Activated CD4-positive, alpha-beta T cell treated with anti-CD3 and anti-CD28 coated beads, Interleukin-2, amount 50 U/mL, for 1 hour (primary cell): ENCODE results near the gene CAPN9.
A peak's percentile ranks its signal among the peaks of the same experiment; 100 is the strongest.

Experiments
- DNase-seq: peaks from one replicate; pipeline ENCODE4 v3.0.0-alpha.2; 2020

CAPN9 gene

DNA sequence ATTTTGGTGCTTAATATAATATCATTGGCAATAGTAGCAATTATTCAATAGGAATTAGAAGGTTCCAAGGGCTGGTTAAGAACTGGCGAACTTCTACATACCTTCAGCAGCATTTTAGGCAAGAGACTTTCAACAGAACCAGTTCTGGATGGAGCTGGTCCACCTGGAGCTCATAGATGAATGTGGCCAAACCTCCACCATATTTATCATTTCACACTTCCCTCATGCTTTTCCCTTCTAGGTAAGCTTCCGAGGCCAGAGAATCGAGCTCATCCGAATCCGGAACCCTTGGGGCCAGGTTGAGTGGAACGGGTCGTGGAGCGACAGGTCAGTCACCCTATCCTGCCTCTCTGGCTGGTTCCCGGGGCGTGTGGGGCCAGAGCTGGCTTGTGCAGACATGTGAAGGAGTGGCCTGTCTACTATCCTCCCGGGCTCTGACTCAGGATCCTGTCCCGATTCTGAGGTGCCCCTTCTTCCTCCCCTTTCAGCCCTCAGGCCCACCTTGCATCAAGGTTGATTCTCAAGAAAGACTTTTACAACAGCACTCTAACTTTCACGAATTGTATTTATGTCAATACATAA, 24.7 kb downstream of the CAPN9 start:
- no peak for DNase-seq

DNA sequence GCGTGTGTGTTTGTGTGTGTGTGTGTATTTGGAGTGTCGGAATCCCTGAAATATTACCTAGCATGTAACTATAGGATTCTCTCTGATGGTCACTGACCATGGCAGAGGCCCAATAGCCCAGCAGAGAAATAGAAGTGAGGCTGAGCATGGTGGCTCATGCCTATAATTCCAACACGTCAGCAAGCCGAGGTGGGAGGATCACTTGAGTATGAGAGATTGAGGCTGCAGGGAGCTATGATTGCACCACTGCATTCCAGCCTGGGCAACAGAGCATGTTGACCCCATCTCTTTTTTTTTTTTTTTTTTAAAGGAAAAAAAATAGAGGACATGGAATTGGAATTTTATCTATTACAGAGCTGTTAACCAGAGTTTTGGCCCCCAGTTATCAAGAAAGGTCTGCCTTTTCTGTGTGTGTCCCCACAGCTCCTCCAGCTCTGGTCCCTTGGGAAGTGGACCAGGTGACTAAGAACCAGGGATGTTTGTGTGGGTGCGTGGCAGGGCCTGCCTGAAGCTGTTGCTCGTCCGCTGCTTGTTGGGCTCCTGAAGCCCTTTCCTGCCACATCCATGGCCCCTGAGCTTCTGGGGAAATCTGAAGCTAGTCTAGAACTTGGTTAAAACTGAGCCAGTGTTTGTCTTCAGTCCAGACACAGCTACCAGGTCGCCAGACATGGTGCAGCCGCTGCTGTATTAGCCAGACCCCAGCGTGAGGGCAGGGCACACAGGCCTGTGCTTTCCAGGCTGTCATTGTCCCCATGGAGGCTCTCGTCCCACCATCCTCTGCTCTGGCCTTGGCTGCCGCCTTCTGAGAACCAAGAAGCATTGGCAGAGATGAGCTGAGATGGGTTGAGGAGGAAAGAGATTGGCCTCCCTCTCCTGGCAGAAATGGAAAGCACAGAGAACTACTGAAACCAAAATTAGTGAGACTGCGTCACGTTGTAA, 25.5 kb downstream of the CAPN9 start:
- no peak for DNase-seq

DNA sequence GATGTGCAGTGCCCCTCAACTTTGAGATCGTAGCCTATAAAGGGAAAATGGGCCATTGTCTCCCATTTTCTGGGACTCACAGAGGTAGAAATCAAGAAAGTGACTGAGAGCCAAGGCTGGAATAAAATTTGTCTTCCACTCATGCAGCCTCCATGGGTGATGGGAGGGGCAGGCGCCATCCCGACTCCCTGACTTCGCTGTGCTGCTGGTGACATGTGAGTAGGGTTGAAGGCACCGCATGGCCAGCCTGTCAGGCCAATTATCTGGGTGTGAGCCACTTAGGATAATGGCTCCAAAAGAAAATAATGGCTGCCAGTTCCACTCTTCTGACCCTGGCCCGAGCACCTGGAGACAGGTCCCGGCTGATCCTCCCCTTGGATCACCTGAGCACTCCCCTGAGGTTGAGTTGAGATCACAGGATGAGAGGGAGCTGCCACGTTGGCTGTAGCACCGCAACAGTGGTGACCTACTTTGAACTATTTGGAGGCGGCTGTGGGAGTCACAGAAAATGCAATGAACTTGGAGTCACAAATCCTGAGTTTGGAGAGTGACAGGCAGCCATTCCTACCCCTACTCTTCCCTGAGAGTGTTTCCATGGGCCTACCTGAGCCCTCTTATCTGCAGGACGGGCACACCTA, 26.3 kb downstream of the CAPN9 start:
- DNase-seq = no peak

- DNase-seq = no peak
Observed at GRCh38 chr1:230778916-230779590, 31.9 kb downstream of the CAPN9 start.

DNA sequence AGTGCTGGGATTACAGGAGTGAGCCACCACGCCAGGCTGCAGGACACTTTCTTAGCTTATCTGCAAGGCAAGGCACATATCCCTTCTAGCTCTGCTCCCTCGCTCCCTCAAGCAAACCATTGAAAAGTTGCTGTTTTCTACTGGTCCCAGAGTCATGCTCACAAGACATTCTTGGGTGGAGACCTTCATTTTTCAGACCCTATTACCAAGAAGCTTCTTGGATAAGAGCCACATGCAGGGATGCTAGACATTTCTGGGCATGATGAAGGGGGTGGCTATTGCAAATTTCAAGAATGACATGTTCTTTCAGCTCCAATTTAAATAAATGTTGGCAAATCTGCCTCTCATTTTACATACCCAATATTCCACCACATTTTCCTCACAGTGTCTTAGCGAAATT, 33.9 kb downstream of the CAPN9 start:
- DNase-seq = no peak

- no peak for DNase-seq
Observed at GRCh38 chr1:230781594-230781993, 34.4 kb downstream of the CAPN9 start.

DNA sequence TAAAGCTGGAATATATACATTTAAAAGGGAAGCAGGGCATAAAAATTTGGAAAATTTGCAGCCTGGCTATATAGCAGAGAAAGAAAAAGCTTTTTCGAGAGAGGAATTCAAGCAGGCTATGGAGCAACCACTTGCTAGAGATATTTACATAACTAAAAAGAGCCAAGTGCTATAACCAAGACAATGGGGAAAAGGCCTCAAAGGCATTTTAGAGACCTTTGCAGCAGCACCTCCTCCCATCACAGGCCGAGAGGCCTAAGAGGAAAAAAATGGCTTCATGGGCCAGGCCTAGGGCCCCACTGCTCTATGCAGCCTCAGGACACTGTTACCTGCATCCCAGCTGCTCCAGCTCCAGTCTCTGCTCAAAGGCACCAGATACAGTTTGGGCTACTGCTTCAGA, 37.0 kb downstream of the CAPN9 start:
- no peak for DNase-seq

DNA sequence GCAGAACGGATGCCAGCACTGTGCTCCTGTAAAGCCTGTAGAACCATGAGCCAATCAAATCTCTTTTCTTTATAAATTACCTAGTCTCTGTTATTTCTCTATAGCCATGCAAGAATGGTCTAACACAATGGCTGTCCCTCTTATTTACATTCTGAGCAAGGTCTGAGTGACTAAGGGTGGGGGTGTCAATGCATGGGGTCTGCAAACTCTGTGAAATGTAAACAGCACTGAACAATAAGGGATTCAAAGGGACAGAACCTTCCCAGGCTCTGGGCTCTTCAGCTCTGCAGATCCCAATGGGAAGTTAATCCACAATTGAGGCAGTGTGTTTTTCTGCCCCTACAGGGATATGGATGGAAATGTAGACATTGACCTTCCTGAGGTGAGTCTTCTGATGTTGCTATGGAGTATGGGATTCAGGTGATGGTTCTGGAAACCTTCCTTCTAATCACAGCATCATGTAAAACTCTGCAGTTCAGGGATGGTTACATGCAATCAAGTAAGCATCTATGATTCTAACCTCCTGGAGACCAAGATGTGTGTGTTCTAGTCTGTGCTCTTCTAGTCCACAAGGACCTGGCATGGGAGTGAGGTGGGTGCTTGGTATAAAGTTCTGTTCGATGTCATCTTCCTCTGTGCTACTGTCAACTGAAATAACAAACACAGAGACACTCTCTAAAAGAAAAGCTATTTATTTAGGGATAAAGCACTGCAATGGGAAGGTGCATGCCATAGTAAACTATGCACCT, 38.6 kb downstream of the CAPN9 start:
- DNase-seq = no peak

GRCh38 chr1:230786385-230786753, 39.2 kb downstream of the CAPN9 start:
- DNase-seq = no peak

- no peak for DNase-seq
Observed at GRCh38 chr1:230787471-230787870, 40.3 kb downstream of the CAPN9 start.

- DNase-seq = no peak
Observed at GRCh38 chr1:230788561-230789275, 41.5 kb downstream of the CAPN9 start.

DNA sequence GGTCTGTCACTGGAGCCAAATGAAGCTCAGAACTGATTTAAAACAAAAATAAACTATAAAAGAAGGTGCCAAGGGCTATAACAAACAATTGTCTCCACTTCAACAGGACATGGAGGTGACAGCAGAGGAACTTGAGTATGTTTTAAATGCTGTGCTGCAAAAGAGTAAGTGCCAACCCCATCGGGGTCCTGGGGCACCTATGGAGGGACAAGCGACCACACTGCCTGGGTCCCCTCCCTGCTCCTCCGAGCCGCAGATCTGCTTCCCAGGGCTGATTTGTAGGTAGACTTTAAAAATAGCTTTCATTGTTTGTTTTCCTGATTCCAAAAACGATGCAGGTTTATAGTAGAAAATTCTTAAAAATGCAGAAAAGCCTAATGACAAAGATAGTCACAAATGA, 42.8 kb downstream of the CAPN9 start:
- no peak for DNase-seq

DNA sequence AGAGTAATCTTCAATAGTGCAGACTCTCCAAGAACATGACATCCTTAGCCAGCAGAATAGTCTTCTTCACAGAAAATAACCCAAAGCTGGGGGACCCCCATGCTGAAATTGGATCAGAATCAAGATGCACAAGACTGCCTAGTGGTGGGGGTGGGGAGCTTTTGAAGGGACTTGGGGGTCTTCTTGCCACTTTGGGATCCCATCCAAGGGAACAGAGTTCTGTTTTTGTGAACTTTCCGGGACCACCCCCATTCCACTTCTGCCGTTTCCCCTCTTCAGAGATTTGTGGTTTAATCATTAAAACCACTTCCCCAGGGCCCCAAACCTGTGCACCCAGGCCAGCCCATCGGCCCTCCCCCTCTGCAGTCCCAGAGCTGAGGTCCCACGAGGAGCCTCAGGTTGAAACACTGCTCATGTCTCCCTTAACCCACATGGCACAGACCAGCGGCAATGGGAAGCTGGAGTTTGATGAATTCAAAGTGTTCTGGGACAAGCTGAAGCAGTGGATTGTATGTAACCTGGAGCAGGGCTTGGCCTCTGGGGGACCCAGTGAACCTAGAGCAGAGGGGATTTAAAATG, 44.9 kb downstream of the CAPN9 start:
- DNase-seq = no peak

DNA sequence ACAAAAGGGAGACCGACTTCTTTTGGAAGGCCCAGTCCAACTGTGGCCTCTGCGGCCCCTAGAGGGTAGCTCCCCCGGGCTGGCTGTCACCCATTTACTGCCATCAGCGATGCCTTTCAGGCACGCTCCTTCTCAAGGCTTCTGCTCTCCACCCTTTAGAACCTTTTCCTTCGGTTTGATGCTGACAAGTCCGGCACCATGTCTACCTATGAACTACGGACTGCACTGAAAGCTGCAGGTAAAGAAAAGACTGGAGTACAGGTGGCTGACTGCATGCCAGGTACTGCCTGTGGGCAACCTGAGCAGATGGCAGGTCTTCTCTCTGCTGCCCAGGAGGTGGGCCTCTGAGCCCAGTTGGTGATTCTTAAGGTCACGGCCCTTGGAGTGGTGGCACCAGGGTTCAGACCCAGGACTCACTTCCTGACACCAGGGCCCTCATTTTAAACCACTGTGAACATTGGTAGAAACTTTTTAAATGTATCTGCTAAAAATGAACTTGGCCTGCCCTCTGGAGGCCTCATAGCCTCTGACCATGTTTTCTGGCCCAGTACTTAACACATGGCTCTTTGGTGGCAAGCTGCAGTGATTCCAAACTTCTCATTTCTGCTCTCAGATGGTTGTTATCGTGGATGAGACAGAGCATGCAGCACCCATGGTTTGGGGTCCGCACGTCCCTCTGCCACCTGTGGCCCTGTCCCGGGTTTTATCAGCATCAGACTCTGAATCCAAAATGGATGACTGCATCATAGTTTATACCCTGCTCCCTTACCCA, 45.7 kb downstream of the CAPN9 start:
- DNase-seq = no peak

DNA sequence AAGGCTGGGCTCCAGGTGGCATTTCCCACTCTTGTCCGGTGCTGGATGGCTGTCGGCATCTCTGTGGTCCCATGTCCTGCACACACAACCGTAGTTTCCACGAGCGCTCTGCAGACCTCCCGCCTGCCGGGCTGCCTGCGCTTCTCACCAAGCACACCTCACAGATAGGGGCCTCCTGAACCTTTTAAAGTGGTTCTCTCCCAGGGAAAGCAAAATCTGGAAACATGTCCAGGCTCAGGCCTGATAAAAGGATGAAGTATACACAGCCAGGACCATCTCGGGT, 46.2 kb downstream of the CAPN9 start:
- DNase-seq = no peak

- DNase-seq = no peak
Observed at GRCh38 chr1:230794431-230794830, 47.2 kb downstream of the CAPN9 start.

GRCh38 chr1:230794871-230795605, 47.9 kb downstream of the CAPN9 start:
- no peak for DNase-seq

GRCh38 chr1:230796626-230797025, 49.4 kb downstream of the CAPN9 start:
- no peak for DNase-seq

GRCh38 chr1:230797376-230797920, 50.3 kb downstream of the CAPN9 start:
- DNase-seq = no peak

DNA sequence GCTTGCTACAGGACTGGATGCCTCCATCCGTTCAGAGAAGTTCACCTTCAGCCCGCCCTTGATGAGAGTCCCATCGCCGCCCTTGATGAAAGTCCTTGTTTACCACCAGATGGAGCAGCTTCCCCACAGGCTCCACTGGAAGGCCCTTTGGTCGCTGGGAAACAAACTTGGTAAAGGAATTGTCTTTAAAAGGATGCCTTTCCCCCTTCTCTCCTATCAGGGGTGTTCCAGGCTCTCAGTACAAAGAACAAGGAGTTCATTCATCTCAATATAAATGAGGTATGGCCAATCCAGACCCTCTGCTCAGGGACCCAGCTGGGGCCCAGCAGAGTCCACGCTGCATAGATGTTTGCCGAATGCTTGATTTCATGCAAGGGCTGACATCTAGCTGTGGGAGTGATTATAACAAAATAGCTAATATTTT, 50.8 kb downstream of the CAPN9 start:
- DNase-seq = peak; percentile 3
